Gastrocnemius medialis (tissue), 4 donors: ENCODE data around the gene NUF2.

ENCODE experiments used
- POLR2A ChIP-seq, 2 donors: fragments of 450-650 bp; IDR thresholded peaks; one replicate each; pipeline ENCODE4 v1.6.1; 2017; ENCODE audit warnings: antibody characterized with exemption in 2 of 2, mild to moderate bottlenecking in 2 of 2, moderate library complexity in 2 of 2
- TF ChIP-seq, protein P1 (sequence below), 5 experiments: fragments of 450-650 bp in 3 of 5; fragments of 200-600 bp in 2 of 5; sonication (generic) in 2 of 5; IDR thresholded peaks in 4 of 5; conservative IDR thresholded peaks in 1 of 5; 1 replicate in 4 of 5; 2 replicates in 1 of 5; pipeline ENCODE4 v1.5.1; 2016 to 2019; ENCODE audit warnings: antibody characterized with exemption in 5 of 5, mild to moderate bottlenecking in 3 of 5, moderate library complexity in 3 of 5

DNA sequence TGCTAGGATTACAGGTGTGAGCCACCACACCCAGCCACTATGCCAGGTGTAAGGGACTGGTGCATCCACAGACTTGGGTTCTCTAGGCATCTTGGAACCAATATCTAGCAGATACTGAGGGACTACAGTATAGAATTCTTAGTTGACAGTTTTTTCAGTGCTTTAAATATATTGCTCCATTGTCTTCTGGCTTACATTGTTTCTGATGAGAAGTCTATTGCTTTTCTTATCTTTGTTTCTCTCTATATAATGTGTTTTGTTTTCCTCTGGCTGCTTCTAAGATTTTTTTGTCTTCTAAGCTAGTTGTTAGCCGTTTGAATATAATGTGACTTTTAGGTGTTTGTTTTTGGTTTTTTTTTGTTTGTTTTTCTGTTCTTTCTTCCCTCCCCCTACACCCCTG lies 13.5 kb downstream of the NUF2 start:
- TF ChIP-seq, protein P1, sequence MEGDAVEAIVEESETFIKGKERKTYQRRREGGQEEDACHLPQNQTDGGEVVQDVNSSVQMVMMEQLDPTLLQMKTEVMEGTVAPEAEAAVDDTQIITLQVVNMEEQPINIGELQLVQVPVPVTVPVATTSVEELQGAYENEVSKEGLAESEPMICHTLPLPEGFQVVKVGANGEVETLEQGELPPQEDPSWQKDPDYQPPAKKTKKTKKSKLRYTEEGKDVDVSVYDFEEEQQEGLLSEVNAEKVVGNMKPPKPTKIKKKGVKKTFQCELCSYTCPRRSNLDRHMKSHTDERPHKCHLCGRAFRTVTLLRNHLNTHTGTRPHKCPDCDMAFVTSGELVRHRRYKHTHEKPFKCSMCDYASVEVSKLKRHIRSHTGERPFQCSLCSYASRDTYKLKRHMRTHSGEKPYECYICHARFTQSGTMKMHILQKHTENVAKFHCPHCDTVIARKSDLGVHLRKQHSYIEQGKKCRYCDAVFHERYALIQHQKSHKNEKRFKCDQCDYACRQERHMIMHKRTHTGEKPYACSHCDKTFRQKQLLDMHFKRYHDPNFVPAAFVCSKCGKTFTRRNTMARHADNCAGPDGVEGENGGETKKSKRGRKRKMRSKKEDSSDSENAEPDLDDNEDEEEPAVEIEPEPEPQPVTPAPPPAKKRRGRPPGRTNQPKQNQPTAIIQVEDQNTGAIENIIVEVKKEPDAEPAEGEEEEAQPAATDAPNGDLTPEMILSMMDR (IDR thresholded peaks at IDR 0.05 in 4 of 5, conservative IDR thresholded peaks at IDR 0.05 in 1 of 5): no peak
- TF ChIP-seq POLR2A (IDR thresholded peaks at IDR 0.05): no peak
